GM21526 (cell line): ENCODE measurements around the gene PGM3.

Source experiments
- ATAC-seq: cut with Tn5 transposase; IDR thresholded peaks from one replicate; pipeline ENCODE4 v1.9.1; 2021; ENCODE audit warnings: moderate library complexity; ENCODE audit not compliant: unreplicated experiment, low FRiP score

The PGM3 gene

DNA sequence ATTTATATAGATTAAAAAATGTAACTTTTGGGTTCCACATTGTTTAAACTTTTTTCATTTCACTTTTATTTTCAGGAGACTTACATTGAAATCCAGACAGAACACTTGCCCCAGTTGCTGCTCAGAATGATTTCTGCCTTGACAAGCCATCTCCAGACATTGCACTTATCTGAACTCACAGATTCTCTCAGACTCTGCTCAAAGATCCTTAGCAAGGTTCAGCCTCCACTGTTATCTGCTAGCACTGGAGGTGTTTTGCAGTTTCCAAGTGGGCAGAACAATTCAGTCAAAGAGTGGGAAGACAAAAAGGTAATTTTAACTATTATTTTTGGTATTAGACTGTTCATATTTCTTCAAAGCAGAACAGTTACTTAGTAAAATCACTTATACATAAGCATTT, 67.6 kb downstream of the PGM3 start:
- ATAC-seq = no peak

- no peak for ATAC-seq
Measured at GRCh38 chr6:83124553-83124952, 68.5 kb downstream of the PGM3 start.

- ATAC-seq = no peak
Measured at GRCh38 chr6:83119742-83120300, 73.2 kb downstream of the PGM3 start.

- ATAC-seq = no peak
Measured at GRCh38 chr6:83117802-83118201, 75.3 kb downstream of the PGM3 start.
